H1 (cell line): Measurements from ENCODE around the gene USF1. TPM values are rescaled to one million over a fixed set of nuclear protein-coding genes. Genes with fewer than 3 reads are reported as not detected.

Experiments used
- BRCA1 ChIP-seq: IDR thresholded peaks from 2 replicates; pipeline ENCODE4 v1.6.1; 2012; ENCODE audit warnings: low read depth, low read length, improper control_type of control experiment
- MAX ChIP-seq: IDR thresholded peaks from 2 replicates; pipeline ENCODE4 v1.6.1; 2012; ENCODE audit warnings: inconsistent platforms
- SIN3A ChIP-seq, 2 experiments: IDR thresholded peaks in 1 of 2; conservative IDR thresholded peaks in 1 of 2; 2 replicates each; pipeline ENCODE4 v1.6.1; 2011 to 2012; ENCODE audit warnings: low read length in 2 of 2, improper control_type of control experiment in 1 of 2, low read depth in 1 of 2, mild to moderate bottlenecking in 1 of 2
- TAF1 ChIP-seq: IDR thresholded peaks from 2 replicates; pipeline ENCODE4 v1.6.1; 2011; ENCODE audit warnings: mild to moderate bottlenecking, low read depth, low read length
- polyA plus RNA-seq, 7 experiments: library from polyadenylated mRNA; depleted of rRNA in 3 of 7; stranded (reverse) in 5 of 7; unstranded in 2 of 7; fragments of >200 nt in 5 of 7; fragments of 200-250 nt in 2 of 7; gene quantifications; 1 replicate in 5 of 7; 2 replicates in 1 of 7; 4 replicates in 1 of 7; pipeline versions ENCODE4 v1.2.1 to v1.2.3, GENCODE V29; 2011 to 2013; ENCODE audit warnings: missing spikeins in 2 of 7, mixed read lengths in 2 of 7
- total RNA-seq: library from RNA; stranded (reverse); fragmentation: NEBNext Ultra II Directional; extraction: Animal tissue kit (Norgen Biotek cat#: 25700); gene quantifications from 2 replicates; pipeline ENCODE4 v1.2.1, GENCODE V29; 2021

USF1 gene
- total and polyA plus RNA-seq, 2 of the 8 experiments (the other 6 are each of a cell fraction or from before 2014, with no cell fraction given) = 45.7 to 68.9 TPM

- TF ChIP-seq TAF1 = no peak
- no peak for TF ChIP-seq MAX
- TF ChIP-seq SIN3A (conservative IDR thresholded peaks at IDR 0.05 in 1 of 2, IDR thresholded peaks at IDR 0.05 in 1 of 2; ENCODE audit: low read depth in 1 of 2, low read length in 2 of 2) = no peak
- TF ChIP-seq BRCA1 = no peak
Measured at GRCh38 chr1:161090617-161091016, 44.8 kb upstream of the USF1 start (continued).
